GM04503 (cell line): ENCODE data around the gene ZNF837.

Experiments
- DNase-seq: peaks from one replicate; pipeline ENCODE4 v3.0.0-alpha.2; 2012; ENCODE audit warnings: low read depth

ZNF837 gene

GRCh38 chr19:58368561-58369360 is 12.1 kb downstream of the ZNF837 start:
- no peak for DNase-seq

GRCh38 chr19:58367698-58368454 is 13.0 kb downstream of the ZNF837 start:
- no peak for DNase-seq

GRCh38 chr19:58366585-58367430 is 14.0 kb downstream of the ZNF837 start:
- no peak for DNase-seq

GRCh38 chr19:58364146-58364545 is 16.7 kb downstream of the ZNF837 start:
- no peak for DNase-seq

GRCh38 chr19:58362272-58362994 is 18.4 kb downstream of the ZNF837 start, which contains the start of gene ZNF497:
Gene ZNF497, minus strand, starts transcription at chr19:58362751. Its CDS starts 5,116 bp downstream, at chr19:58357635.
- peak; percentile 72 for DNase-seq

GRCh38 chr19:58361900-58362271 is 18.9 kb downstream of the ZNF837 start:
- no peak for DNase-seq

- no peak for DNase-seq
Measured at GRCh38 chr19:58357481-58358145, 23.2 kb downstream of the ZNF837 start.

GRCh38 chr19:58356766-58357480 is 23.9 kb downstream of the ZNF837 start:
- no peak for DNase-seq

GRCh38 chr19:58355908-58356765 is 24.7 kb downstream of the ZNF837 start:
- DNase-seq: no peak

GRCh38 chr19:58355215-58355796 is 25.5 kb downstream of the ZNF837 start:
- DNase-seq: no peak

- no peak for DNase-seq
Measured at GRCh38 chr19:58354478-58355030, 26.3 kb downstream of the ZNF837 start.

GRCh38 chr19:58353717-58354477 is 26.9 kb downstream of the ZNF837 start:
- no peak for DNase-seq

GRCh38 chr19:58352760-58353671 is 27.8 kb downstream of the ZNF837 start, which contains the start of gene A1BG:
Gene A1BG, minus strand, starts transcription at chr19:58353492. Its CDS starts 55 bp downstream, at chr19:58353437.
- DNase-seq: no peak

- no peak for DNase-seq
Measured at GRCh38 chr19:58351990-58352755, 28.7 kb downstream of the ZNF837 start.

- DNase-seq: no peak
Measured at GRCh38 chr19:58351558-58351878, 29.3 kb downstream of the ZNF837 start.
